ENCODE measurements around the gene ARL5C. TPM values are rescaled to one million over a fixed set of nuclear protein-coding genes. Genes with fewer than 3 reads are reported as not detected.

ARL5C gene
- total RNA-seq, 2 donors from 2014 or later = not detected

DNA sequence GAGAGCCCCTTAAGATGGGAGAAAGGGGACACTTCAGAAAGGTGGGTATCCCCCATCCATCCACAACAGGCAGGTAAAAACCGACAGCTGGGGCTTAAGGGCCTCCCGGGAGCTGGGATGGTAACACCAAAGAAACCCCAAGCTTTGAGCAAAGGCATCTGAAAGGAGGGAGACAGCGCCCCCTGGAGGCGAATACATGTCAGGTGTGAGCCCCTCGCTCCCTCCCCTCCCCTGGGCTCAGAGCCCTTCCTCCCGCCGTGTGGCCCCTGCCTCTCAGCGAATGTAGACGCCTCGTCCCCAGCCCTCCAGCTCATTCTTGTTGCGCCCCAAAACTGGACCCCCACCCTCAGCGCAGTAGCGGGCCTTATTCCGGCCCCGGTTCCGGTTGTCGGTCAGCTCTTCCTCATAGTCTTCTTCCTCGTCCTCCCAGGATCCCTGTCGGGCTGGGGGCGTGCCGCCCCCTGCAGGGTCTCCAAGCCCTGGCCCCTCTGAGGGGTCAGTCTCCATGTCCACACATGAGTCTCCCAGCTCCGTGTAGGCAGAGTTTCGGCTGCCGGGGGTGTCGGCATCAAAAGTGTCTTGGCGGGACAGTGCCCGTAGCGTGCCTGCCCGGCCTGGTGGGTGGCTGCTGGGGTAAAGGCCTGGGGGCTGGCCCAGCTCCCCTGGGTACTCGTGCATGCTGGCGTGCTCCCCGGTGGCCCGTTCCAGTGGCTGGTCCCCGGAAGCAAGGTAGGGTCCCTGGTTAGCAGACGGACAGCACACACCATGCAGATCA lies 9.1 kb upstream of the ARL5C start:
- TF ChIP-seq, protein P1, sequence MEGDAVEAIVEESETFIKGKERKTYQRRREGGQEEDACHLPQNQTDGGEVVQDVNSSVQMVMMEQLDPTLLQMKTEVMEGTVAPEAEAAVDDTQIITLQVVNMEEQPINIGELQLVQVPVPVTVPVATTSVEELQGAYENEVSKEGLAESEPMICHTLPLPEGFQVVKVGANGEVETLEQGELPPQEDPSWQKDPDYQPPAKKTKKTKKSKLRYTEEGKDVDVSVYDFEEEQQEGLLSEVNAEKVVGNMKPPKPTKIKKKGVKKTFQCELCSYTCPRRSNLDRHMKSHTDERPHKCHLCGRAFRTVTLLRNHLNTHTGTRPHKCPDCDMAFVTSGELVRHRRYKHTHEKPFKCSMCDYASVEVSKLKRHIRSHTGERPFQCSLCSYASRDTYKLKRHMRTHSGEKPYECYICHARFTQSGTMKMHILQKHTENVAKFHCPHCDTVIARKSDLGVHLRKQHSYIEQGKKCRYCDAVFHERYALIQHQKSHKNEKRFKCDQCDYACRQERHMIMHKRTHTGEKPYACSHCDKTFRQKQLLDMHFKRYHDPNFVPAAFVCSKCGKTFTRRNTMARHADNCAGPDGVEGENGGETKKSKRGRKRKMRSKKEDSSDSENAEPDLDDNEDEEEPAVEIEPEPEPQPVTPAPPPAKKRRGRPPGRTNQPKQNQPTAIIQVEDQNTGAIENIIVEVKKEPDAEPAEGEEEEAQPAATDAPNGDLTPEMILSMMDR (IDR thresholded peaks at IDR 0.05) = peak; percentile 86 to 93
- Histone ChIP-seq H3K4me3 (no peak overlapping the region), H3K4me1 (peaks cover 0 to 12% of the 10 kb centered on the region in 2 donors), H3K36me3 (peaks cover 11% of the 10 kb centered on the region), H3K27ac (no peak overlapping the region), H3K9me3 (no peaks in the 10 kb centered on the region), H3K27me3 (no peaks in the 10 kb centered on the region)
- DNase-seq (ENCODE audit: low spot score) = peak; percentile 76

DNA sequence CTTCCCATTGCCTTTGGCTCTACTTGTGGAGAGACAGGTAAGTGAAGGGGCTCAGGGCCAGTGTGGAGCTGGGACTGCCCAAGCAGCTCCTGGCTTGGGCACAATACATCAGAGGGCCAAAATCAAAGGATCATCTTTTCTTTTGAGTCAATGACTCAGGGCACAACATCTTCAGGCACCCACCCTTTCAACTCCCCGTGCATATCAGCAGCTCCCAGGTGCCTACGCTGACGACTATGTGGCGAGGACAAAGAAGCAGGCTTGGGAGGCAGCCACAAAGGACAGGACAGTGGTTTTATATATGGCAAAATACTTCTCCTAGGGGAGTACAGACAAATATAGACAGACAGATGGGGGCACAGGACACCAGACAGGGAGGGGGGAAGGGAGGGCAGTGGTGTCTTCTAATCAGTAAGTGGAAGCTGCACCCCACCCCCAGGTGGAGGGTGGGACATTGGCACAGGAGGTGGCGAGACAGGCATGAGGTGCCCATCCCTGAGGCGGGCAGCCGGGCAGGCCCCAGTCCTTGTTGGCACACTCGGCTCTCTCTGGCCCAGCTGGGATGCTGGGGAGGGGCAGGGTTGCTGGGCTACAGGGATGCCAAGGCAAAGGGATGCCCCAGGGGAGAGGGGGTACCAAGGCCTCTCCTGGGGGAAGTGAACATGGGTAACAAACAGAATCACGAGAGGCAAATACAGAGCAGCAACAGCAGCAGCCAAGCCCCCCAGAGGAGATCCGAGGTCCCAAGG lies 7.7 kb upstream of the ARL5C start:
- no peak for DNase-seq (ENCODE audit: low spot score)
- Histone ChIP-seq H3K36me3 (peaks cover 11% of the 10 kb centered on the region), H3K9me3 (no peaks in the 10 kb centered on the region), H3K4me3 (no peak overlapping the region), H3K27me3 (no peaks in the 10 kb centered on the region), H3K27ac (no peak overlapping the region), H3K4me1 (peaks cover 0 to 12% of the 10 kb centered on the region in 2 donors)
- TF ChIP-seq, protein P1 (IDR thresholded peaks at IDR 0.05) = no peak

GRCh38 chr17:39173080-39173479 lies 7.1 kb upstream of the ARL5C start:
- DNase-seq (ENCODE audit: low spot score) = no peak
- TF ChIP-seq, protein P1 (IDR thresholded peaks at IDR 0.05) = no peak
- H3K9me3 ChIP-seq = no peaks in the 10 kb centered on the region
- H3K4me1 ChIP-seq = peaks cover 0 to 12% of the 10 kb centered on the region in 2 donors
- H3K27ac ChIP-seq = no peak overlapping the region
- H3K27me3 ChIP-seq = no peaks in the 10 kb centered on the region
- H3K36me3 ChIP-seq = peaks cover 11% of the 10 kb centered on the region
- H3K4me3 ChIP-seq = no peak overlapping the region

DNA sequence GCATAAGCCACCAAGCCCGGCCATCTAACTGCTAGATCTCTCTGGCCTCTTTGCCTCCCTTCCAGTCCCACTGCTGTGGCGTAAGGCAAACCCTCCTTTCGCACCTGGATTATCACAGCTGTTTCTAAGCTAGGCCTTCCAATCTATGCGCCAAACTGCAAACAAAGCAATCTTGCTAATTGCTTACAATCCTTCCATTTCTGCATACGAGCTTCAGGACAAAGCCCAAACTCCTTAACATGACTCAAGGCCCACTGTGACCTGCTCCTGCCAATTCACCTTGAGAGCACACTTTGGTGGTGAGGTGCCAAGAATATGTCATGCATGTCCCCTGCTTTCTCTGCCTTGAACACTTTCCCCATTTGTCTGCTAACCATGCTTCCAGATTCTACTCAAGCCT lies 6.0 kb upstream of the ARL5C start:
- H3K4me3 ChIP-seq = no peak overlapping the region
- DNase-seq (ENCODE audit: low spot score) = no peak
- H3K9me3 ChIP-seq = no peaks in the 10 kb centered on the region
- H3K27ac ChIP-seq = no peak overlapping the region
- H3K27me3 ChIP-seq = no peaks in the 10 kb centered on the region
- H3K36me3 ChIP-seq = peaks cover 2% of the 10 kb centered on the region
- H3K4me1 ChIP-seq = peaks cover 0 to 18% of the 10 kb centered on the region in 2 donors
- TF ChIP-seq, protein P1 (IDR thresholded peaks at IDR 0.05) = no peak

- Histone ChIP-seq H3K27me3 (no peaks in the 10 kb centered on the region), H3K4me1 (peaks cover 0 to 30% of the 10 kb centered on the region in 2 donors), H3K4me3 (no peak overlapping the region), H3K9me3 (no peaks in the 10 kb centered on the region), H3K36me3 (no peaks in the 10 kb centered on the region), H3K27ac (no peak overlapping the region)
- TF ChIP-seq, protein P1 (IDR thresholded peaks at IDR 0.05) = no peak
- no peak for DNase-seq (ENCODE audit: low spot score)
Measured at GRCh38 chr17:39170558-39170957, 4.6 kb upstream of the ARL5C start.
